Fibroblast of peridontal ligament (primary cell): ENCODE results near the gene WARS2.

Experiments used
- DNase-seq: peaks from one replicate; pipeline ENCODE4 v3.0.0-alpha.2; 2010; ENCODE audit errors: extremely low read depth

Gene WARS2

GRCh38 chr1:119083980-119084379 lies 56.5 kb downstream of the WARS2 start:
- DNase-seq, result no peak

DNA sequence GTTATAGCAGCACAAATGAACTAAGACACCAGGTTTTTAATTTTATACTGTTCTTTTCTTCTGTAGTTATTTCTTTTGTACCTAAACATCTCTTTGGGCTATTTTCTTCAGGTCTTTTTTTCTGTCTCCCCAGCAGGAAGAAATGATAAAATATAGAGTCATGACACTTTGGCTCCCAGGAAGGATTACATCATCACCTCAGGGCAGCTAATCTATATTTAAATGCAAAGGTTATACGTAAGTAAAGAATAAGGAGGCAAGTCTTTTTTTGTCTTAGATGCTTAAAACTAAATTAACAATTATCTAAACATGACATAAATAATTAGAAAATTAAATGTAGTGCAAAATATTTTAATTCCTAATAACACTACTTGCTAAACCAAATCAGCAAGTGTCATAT lies 57.0 kb downstream of the WARS2 start:
- no peak for DNase-seq

GRCh38 chr1:119081700-119082099 lies 58.8 kb downstream of the WARS2 start:
- no peak for DNase-seq

GRCh38 chr1:119081267-119081666 lies 59.2 kb downstream of the WARS2 start:
- peak; percentile 25 for DNase-seq

DNA sequence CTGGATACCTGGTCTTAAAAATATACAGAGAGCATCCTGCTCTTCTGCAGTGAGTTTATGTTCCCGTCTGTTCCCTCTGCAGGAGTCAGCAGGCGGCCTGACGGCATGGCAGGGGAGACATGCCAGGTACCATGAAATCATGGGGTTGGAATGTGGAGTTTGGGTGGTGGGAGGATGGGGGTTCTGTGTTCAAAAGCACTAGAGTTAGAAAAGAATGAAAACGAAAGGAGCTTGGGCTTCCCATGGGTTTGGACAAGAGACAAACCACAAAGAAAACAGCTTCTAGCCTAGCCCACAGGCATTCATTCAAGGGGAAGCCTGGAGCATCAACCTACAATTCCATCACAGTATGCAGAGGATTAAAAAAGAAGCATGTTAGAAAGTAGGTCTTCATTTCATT lies 59.9 kb downstream of the WARS2 start:
- DNase-seq, result peak; percentile 95

DNA sequence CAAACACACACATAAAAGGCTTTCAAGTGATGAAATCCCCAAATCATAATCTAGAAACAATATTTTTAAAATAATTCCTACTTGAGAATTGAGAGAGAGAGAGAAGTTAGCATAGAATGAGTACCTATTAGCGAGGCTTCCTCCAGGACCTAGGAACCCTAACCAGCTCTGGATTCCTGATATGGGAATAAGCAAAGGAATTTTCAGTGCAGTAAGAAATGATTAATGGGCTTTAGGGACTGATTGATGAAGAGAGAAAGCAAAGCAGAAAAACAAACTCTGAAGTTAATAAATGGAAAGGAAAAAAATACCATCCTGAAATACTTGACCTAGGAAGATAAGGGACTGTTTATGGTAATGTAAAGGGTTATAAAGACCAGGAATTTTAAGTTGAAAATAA lies 60.6 kb downstream of the WARS2 start:
- no peak for DNase-seq

DNA sequence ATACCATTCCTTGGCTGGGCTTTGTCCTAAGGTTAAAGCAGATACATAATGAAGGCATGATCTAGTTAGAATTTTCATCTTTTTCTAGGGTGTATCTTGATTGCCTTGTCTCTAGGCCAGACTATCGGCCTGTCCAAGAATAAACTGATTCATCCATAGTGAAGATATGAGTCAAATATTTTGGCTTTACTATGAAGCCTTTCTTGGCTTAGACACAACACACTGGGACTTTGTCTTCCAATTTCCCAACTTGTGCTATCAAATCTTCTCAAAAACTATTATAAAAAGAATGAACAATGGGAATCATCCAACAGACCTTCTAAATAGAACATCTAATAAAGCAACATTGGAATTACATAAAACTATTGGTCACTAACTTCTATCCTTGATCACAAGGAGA lies 64.8 kb downstream of the WARS2 start:
- peak; percentile 90 for DNase-seq

GRCh38 chr1:119071321-119071720 lies 69.1 kb downstream of the WARS2 start:
- DNase-seq, result no peak

GRCh38 chr1:119069682-119070081 lies 70.8 kb downstream of the WARS2 start:
- no peak for DNase-seq

DNA sequence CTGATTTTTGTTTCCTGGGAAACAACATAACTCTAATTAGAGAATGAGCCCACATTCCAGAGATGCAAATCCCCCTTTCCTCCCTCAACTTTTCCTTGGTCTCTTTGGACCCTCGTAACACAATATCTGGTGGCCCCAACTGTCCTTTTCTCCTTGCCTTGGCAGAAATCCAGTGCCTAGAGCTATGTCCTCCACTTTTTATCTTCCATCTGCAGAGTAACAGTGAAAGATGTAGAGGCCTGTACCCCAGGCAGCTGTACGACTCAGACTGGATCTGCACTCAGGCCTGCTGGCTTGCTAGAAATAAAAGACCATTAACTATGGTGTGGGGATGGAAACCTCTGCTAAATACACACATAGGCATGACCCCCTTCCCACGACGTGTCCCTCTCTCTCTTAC lies 72.0 kb downstream of the WARS2 start:
- no peak for DNase-seq

- no peak for DNase-seq
Measured at GRCh38 chr1:119061700-119062099, 78.8 kb downstream of the WARS2 start.

GRCh38 chr1:119055568-119055967 lies 84.9 kb downstream of the WARS2 start:
- no peak for DNase-seq

- no peak for DNase-seq
Measured at GRCh38 chr1:119053917-119054316, 86.5 kb downstream of the WARS2 start.

GRCh38 chr1:119052267-119052666 lies 88.2 kb downstream of the WARS2 start:
- DNase-seq, result no peak

GRCh38 chr1:119048624-119049404 lies 91.6 kb downstream of the WARS2 start:
- no peak for DNase-seq

GRCh38 chr1:119046785-119047438 lies 93.5 kb downstream of the WARS2 start:
- peak; percentile 84 for DNase-seq

DNA sequence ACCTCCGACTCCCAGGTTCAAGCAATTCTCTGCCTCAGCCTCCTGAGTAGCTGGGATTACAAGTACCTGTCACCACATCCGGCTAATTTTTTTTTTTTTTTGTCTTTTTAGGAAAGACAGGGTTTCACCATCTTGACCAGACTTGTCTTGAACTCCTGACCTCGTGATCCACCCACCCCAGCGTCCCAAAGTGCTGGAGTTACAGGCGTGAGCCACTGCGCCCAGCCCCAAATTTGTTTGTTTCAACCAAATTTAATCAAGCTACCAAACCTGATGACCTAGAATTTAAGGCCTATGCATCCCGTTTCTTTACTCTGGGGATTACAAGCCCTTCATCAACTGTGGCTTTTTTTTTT lies 94.0 kb downstream of the WARS2 start:
- DNase-seq, result no peak

- DNase-seq, result no peak
Measured at GRCh38 chr1:119045096-119045746, 95.2 kb downstream of the WARS2 start.

DNA sequence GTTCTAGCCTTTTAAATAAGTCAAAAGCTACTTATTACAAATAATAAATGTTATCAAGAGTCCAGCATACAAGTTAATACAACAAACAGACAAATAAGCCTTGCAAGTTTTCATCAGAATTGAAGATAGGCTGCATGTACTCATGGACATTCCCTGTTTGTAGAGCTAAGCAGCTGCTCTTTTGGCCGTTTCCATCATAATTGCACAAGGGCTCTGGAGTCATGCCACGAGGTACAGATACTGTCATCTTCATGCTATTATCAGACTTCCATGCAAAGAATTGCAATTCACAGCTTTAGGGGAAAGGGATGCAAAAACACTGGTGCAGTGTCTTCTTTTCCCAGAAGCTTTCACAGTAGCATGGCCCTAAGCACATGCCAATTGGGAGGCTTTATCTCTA lies 99.5 kb downstream of the WARS2 start:
- DNase-seq, result peak; percentile 36

- DNase-seq, result no peak
Measured at GRCh38 chr1:119040489-119040888, 100.0 kb downstream of the WARS2 start.

DNA sequence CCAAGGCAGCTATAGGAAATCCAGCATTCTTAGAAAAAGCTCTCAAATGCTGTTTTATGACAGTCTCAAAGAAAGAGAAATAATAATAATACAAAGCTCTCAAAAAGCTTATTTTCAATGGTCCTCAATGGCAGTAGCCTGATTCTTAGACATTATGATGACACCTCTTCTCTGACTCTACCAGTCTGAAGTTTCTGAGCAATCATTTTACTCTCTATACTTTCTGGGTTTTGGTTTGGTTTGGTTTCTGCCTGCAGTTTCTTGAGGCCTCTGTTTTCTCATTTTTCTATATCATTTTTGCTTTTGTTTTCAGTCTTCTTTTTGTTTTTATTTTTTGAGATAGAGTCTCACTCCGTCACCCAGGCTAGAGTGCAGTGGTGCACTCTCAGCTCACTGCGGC lies 102.1 kb downstream of the WARS2 start:
- DNase-seq, result no peak

GRCh38 chr1:119034359-119034758 lies 106.1 kb downstream of the WARS2 start:
- no peak for DNase-seq

DNA sequence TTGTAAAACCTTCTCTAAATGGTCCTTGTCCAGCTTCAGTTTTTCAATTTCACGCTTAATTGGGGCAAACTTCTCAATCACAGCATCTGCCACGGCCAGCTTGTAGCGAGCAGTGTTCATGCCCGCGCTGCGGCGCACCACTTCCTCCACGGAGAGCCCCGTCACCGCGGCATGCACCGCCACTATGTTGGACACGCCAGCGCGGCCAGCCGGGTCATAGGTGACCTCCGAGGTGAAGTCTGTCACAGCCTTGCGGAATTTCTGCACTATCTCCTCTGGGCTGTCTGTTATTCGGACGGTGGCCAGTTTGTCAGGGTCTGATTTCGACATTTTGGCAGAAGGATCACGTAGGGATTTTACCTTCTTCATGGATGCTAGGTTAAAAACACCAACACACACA lies 107.5 kb downstream of the WARS2 start:
- no peak for DNase-seq
